ENCODE data around the gene STK24.

DNA sequence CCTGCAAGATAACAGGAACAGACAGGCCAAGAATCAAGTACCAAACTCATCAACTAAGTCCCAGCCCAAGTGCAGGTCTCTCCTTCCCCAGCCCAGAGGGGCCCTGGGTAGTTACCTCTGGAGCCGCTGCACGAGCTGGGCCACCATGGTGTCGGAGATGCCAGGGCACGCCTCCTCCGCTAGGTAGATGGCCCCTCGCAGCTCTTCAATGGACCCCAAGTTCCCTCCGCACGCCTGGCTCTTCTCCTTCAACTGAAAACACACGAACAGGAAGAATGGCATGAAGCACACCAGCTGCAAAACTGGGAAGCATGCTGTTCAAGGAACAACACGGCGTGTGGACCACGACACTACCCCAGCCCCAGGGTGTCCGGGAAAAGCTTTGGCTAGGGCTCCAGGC, 119.9 kb downstream of the STK24 start:
- TF ChIP-seq, protein P1, sequence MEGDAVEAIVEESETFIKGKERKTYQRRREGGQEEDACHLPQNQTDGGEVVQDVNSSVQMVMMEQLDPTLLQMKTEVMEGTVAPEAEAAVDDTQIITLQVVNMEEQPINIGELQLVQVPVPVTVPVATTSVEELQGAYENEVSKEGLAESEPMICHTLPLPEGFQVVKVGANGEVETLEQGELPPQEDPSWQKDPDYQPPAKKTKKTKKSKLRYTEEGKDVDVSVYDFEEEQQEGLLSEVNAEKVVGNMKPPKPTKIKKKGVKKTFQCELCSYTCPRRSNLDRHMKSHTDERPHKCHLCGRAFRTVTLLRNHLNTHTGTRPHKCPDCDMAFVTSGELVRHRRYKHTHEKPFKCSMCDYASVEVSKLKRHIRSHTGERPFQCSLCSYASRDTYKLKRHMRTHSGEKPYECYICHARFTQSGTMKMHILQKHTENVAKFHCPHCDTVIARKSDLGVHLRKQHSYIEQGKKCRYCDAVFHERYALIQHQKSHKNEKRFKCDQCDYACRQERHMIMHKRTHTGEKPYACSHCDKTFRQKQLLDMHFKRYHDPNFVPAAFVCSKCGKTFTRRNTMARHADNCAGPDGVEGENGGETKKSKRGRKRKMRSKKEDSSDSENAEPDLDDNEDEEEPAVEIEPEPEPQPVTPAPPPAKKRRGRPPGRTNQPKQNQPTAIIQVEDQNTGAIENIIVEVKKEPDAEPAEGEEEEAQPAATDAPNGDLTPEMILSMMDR (IDR thresholded peaks at IDR 0.05 in 4 of 5, conservative IDR thresholded peaks at IDR 0.05 in 1 of 5) = no peak
- no peak for TF ChIP-seq POLR2A (IDR thresholded peaks at IDR 0.05)

Measured in gastrocnemius medialis (tissue), 4 donors.